Thyroid gland (tissue), 4 donors: ENCODE results near the gene PHETA2. TPM values are rescaled to one million over a fixed set of nuclear protein-coding genes. Genes with fewer than 3 reads are reported as not detected.
"Not testable (repeated sequence)": the region's sequence is repeated elsewhere in the genome, so short reads cannot be mapped to it uniquely, and the experiment has no call there.

Experiments
- DNase-seq, 2 donors: peaks; one replicate each; pipeline ENCODE4 v3.0.0-alpha.2; 2019
- H3K27ac ChIP-seq, 3 donors: fragments of 200-600 bp; sonication (generic); 1 replicate in 2 of 3; 2 replicates in 1 of 3; pipeline ENCODE4 v1.5.1; 2016 to 2019; ENCODE audit warnings: mild to moderate bottlenecking in 1 of 3, moderate library complexity in 1 of 3
- H3K27me3 ChIP-seq: fragments of 200-600 bp; sonication (generic); one replicate; pipeline ENCODE4 v1.5.1; 2019
- H3K36me3 ChIP-seq, 2 donors: fragments of 200-600 bp; sonication (generic); one replicate each; pipeline ENCODE4 v1.5.1; 2016 to 2019
- H3K4me1 ChIP-seq, 2 donors: fragments of 200-600 bp; sonication (generic); one replicate each; pipeline ENCODE4 v1.5.1; 2017 to 2019
- H3K4me3 ChIP-seq, 3 donors: fragments of 200-600 bp; sonication (generic); replicated peaks in 1 of 3; 1 replicate in 2 of 3; 2 replicates in 1 of 3; pipeline ENCODE4 v1.5.1; 2016; ENCODE audit warnings: mild to moderate bottlenecking in 1 of 3
- H3K9me3 ChIP-seq: fragments of 200-600 bp; sonication (generic); one replicate; pipeline ENCODE4 v1.5.1; 2017
- POLR2A ChIP-seq, 2 donors: fragments of 450-650 bp; IDR thresholded peaks; one replicate each; pipeline ENCODE4 v1.6.1; 2017; ENCODE audit warnings: antibody characterized with exemption in 2 of 2, mild to moderate bottlenecking in 2 of 2, moderate library complexity in 1 of 2
- WGBS, 2 donors: methylation state at CpG; one replicate each; pipeline ENCODE4 v1.1.5; 2017; 5-methylcytosine and 5-hydroxymethylcytosine counted together
- intact Hi-C: fragments of 100-400 bp; cut with DNase I; formaldehyde crosslinking; loops from one replicate; pipeline ENCODE4 v1.15.1; 2023
- total RNA-seq, 4 donors: library from RNA; depleted of rRNA; stranded (reverse); fragments of >200 nt; gene quantifications; one replicate each; pipeline ENCODE4 v1.2.3, GENCODE V29; 2016
- TF ChIP-seq, protein P1 (sequence below), 6 experiments: fragments of 200-600 bp in 3 of 6; fragments of 450-650 bp in 3 of 6; sonication (generic) in 3 of 6; IDR thresholded peaks; one replicate each; pipeline ENCODE4 v1.5.1; 2016 to 2019; ENCODE audit warnings: antibody characterized with exemption in 6 of 6, mild to moderate bottlenecking in 2 of 6, inconsistent platforms in 1 of 6, moderate library complexity in 1 of 6

Gene PHETA2
- total RNA-seq, 4 donors from 2014 or later: 5.5 to 13.7 (median 7.3) TPM

DNA sequence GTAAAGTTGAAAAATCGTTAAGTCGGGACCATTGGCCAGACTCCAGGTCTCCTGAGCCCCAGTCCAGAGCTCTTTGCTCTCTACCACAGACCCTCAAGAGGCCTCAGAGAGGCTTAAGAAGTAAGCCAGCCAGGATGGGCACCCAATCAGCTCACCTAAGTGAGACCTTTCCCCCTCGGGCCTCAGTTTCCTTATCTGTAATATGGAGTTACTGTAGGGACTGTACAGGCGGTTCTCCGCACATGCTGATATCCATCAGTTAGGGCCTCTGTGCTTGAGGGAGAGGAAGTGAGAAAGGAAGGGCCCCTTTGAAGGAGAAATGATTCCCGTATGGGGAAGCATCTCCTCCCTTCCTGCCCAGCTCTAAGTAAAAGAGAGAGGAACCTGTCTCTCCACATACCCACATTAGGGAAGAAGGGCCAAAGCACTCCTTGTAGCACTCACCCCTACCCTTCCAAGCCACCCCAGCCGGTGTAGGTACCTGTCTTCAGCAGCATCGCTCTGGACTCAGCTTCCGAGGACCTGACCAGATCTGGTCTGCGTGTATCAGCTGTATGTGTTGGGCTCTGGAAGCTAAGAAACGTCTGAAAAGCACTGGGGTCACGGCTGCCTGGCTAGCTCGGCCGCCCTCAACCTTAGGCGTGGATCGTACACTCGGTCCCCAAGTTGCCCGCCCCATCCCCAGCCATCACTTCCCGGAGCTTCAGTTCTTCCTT lies 4.1 kb upstream of the PHETA2 start:
- no peaks in the 10 kb centered on the region for H3K9me3 ChIP-seq
- DNase-seq: no peak
- H3K4me3 ChIP-seq: peak overlapping the region; percentile 11 to 42 (median 35)
- intact Hi-C loops: loop anchor here (10.0 kb wide), 1 partner anchor 115 kb away; the partner anchor contains the start of gene SMIM45
- peaks cover 22 to 26% of the 10 kb centered on the region in 2 donors for H3K4me1 ChIP-seq
- TF ChIP-seq POLR2A (IDR thresholded peaks at IDR 0.05): no peak
- TF ChIP-seq, protein P1, sequence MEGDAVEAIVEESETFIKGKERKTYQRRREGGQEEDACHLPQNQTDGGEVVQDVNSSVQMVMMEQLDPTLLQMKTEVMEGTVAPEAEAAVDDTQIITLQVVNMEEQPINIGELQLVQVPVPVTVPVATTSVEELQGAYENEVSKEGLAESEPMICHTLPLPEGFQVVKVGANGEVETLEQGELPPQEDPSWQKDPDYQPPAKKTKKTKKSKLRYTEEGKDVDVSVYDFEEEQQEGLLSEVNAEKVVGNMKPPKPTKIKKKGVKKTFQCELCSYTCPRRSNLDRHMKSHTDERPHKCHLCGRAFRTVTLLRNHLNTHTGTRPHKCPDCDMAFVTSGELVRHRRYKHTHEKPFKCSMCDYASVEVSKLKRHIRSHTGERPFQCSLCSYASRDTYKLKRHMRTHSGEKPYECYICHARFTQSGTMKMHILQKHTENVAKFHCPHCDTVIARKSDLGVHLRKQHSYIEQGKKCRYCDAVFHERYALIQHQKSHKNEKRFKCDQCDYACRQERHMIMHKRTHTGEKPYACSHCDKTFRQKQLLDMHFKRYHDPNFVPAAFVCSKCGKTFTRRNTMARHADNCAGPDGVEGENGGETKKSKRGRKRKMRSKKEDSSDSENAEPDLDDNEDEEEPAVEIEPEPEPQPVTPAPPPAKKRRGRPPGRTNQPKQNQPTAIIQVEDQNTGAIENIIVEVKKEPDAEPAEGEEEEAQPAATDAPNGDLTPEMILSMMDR (IDR thresholded peaks at IDR 0.05): no peak
- peaks cover 0 to 8% of the 10 kb centered on the region in 2 donors for H3K36me3 ChIP-seq
- H3K27me3 ChIP-seq: no peaks in the 10 kb centered on the region
- H3K27ac ChIP-seq: peak overlapping the region; percentile 44 to 84 (median 56)
- WGBS, 2 donors: 28 to 30% methylated on average over 10 to 11 of the region's 19 CpGs

DNA sequence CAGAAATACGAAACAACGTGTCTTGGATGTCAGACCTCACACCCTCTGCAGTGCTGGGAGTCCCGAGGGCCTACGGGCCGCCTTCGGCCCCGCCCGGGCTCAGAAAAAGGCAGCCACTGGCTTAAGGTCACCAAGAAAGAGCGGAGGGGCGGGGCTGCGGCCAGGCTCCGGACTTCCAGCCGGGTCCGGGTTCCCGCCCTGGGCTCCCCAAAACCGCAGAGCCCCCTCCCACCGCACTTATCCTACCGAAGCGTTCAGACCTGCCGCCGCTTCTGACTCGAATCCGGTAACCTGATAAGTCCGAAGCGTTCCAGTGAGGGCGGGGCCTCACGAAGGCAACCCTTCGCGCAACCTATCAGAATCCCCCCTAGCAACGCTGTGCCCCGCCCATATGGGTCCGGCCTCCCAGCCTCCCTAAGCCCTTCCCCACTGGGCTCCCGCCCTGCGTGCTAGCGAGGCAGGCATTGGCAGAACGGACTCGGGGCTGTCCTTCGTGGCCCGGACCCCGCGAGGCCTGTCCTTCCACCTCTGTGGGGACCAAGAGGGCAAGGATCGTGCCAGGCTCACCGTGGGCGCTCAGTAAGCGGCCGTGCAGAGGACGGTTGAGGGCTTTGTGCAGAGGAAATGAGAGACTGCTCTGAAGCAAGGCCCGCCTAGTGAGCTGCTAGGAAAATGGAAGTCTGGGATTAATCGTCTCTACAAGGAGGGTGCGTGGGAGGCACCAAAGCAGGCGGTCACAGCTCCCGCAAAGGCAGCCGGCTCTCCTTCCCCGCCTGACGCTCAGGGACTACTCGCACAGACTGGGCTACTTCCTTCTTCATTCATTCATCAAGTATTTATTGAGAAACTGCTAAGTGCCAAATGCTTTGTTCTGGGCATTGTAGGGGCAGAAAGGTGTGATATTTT lies 3.3 kb upstream of the PHETA2 start, which contains the start of gene NAGA:
Gene NAGA, minus strand, starts transcription at position 296 of the 906 bp plus-strand sequence. CDS start 515 bp downstream, outside the sequence.
- H3K36me3 ChIP-seq: peaks cover 0 to 8% of the 10 kb centered on the region in 2 donors

DNA sequence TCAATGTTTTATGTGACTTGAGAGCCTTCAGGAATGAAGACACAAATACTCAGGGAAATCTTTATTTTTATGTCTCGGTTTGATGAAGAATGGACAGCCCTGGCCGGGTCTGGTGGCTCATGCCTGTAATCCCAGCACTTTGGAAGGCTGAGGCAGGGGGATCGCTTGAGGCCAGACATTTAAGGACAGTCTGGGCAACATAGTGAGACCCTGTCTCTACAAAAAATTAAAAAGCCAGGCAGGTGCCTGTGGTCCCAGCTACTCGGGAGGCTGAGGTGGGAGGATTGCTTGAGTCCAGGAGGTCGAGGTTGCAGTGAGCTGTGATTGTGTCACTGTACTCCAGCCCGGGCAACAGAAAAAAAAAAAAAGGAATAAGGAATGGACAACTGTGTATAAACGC lies 2.5 kb upstream of the PHETA2 start:
- H3K36me3 ChIP-seq: peaks cover 0 to 12% of the 10 kb centered on the region in 2 donors
- WGBS, 2 donors: 80 to 84% methylated on average over 7 of the region's 7 CpGs
- not testable (repeated sequence) for H3K27me3 ChIP-seq, H3K4me3 ChIP-seq, DNase-seq, H3K9me3 ChIP-seq
- intact Hi-C loops: loop anchor here (10.0 kb wide), 1 partner anchor 117 kb away; the partner anchor contains the start of gene SMIM45
- H3K27ac ChIP-seq: peak overlapping the region in 2 of 3 donors; percentile 56 to 84
- peaks cover 25 to 31% of the 10 kb centered on the region in 2 donors for H3K4me1 ChIP-seq

More for the DNA sequence above, 3.3 kb upstream of the PHETA2 start, which contains the start of gene NAGA:
- intact Hi-C loops: loop anchor here (10.0 kb wide), 1 partner anchor 116 kb away; the partner anchor contains the start of gene SMIM45
- WGBS, 2 donors: 2 to 3% methylated on average over 22 to 23 of the region's 56 CpGs
- Histone ChIP-seq H3K4me3 (peak within 1 kb of the TSS; percentile 11 to 42 (median 35)), H3K27me3 (no peaks in the 10 kb centered on the region), H3K27ac (peak within 1 kb of the TSS; percentile 56 to 84 (median 69)), H3K4me1 (peaks cover 25 to 31% of the 10 kb centered on the region in 2 donors), H3K9me3 (no peaks in the 10 kb centered on the region)
- DNase-seq: peak; percentile 97 to 98
- TF ChIP-seq POLR2A (IDR thresholded peaks at IDR 0.05): peak in 1 of 2 donors; percentile 90
- TF ChIP-seq, protein P1 (IDR thresholded peaks at IDR 0.05): no peak

GRCh38 chr22:42072606-42073330 lies 1.3 kb upstream of the PHETA2 start:
- Histone ChIP-seq H3K27ac (no peak overlapping the region), H3K9me3 (no peaks in the 10 kb centered on the region), H3K36me3 (peaks cover 0 to 5% of the 10 kb centered on the region in 2 donors), H3K4me1 (peaks cover 25 to 33% of the 10 kb centered on the region in 2 donors), H3K4me3 (no peak overlapping the region), H3K27me3 (no peaks in the 10 kb centered on the region)
- intact Hi-C loops: loop anchor here (10.0 kb wide), 1 partner anchor 118 kb away; the partner anchor contains the start of gene SMIM45
- TF ChIP-seq POLR2A (IDR thresholded peaks at IDR 0.05): no peak
- TF ChIP-seq, protein P1 (IDR thresholded peaks at IDR 0.05): no peak
- DNase-seq: no peak
- WGBS, 2 donors: 82 to 85% methylated on average over 8 of the region's 8 CpGs
